Measurements from ENCODE around the gene SEC16A.

SEC16A gene

GRCh38 chr9:136504512-136505348 lies 21.9 kb upstream of the SEC16A start:
- DNase-seq (ENCODE audit: extremely low read depth in 1 of 2, low read depth in 1 of 2): no peak

GRCh38 chr9:136502940-136503550 lies 20.2 kb upstream of the SEC16A start:
- no peak for DNase-seq (ENCODE audit: extremely low read depth in 1 of 2, low read depth in 1 of 2)

- DNase-seq (ENCODE audit: extremely low read depth in 1 of 2, low read depth in 1 of 2): no peak
Measured at GRCh38 chr9:136502196-136502595, 19.4 kb upstream of the SEC16A start.

GRCh38 chr9:136501686-136502085 lies 18.8 kb upstream of the SEC16A start:
- DNase-seq (ENCODE audit: extremely low read depth in 1 of 2, low read depth in 1 of 2): no peak

- no peak for DNase-seq (ENCODE audit: extremely low read depth in 1 of 2, low read depth in 1 of 2)
Measured at GRCh38 chr9:136499935-136500910, 17.4 kb upstream of the SEC16A start.

- no peak for DNase-seq (ENCODE audit: extremely low read depth in 1 of 2, low read depth in 1 of 2)
Measured at GRCh38 chr9:136499071-136499934, 16.5 kb upstream of the SEC16A start.

GRCh38 chr9:136497916-136498695 lies 15.3 kb upstream of the SEC16A start:
- DNase-seq (ENCODE audit: extremely low read depth in 1 of 2, low read depth in 1 of 2): no peak

- DNase-seq (ENCODE audit: extremely low read depth in 1 of 2, low read depth in 1 of 2): no peak
Measured at GRCh38 chr9:136496801-136497620, 14.2 kb upstream of the SEC16A start.

- no peak for DNase-seq (ENCODE audit: extremely low read depth in 1 of 2, low read depth in 1 of 2)
Measured at GRCh38 chr9:136496181-136496580, 13.3 kb upstream of the SEC16A start.

- no peak for DNase-seq (ENCODE audit: extremely low read depth in 1 of 2, low read depth in 1 of 2)
Measured at GRCh38 chr9:136495238-136495800, 12.5 kb upstream of the SEC16A start.

GRCh38 chr9:136494531-136495215 lies 11.8 kb upstream of the SEC16A start:
- DNase-seq (ENCODE audit: extremely low read depth in 1 of 2, low read depth in 1 of 2): no peak

- DNase-seq (ENCODE audit: extremely low read depth in 1 of 2, low read depth in 1 of 2): no peak
Measured at GRCh38 chr9:136494012-136494411, 11.2 kb upstream of the SEC16A start.

- no peak for DNase-seq (ENCODE audit: extremely low read depth in 1 of 2, low read depth in 1 of 2)
Measured at GRCh38 chr9:136493567-136493971, 10.7 kb upstream of the SEC16A start.

GRCh38 chr9:136492978-136493522 lies 10.2 kb upstream of the SEC16A start:
- no peak for DNase-seq (ENCODE audit: extremely low read depth in 1 of 2, low read depth in 1 of 2)

- DNase-seq (ENCODE audit: extremely low read depth in 1 of 2, low read depth in 1 of 2): no peak
Measured at GRCh38 chr9:136489731-136490130, 6.9 kb upstream of the SEC16A start.

- peak; percentile 30 to 33 for DNase-seq (ENCODE audit: extremely low read depth in 1 of 2, low read depth in 1 of 2)
Measured at GRCh38 chr9:136488247-136489214, 5.7 kb upstream of the SEC16A start.

Data from stimulated activated CD8-positive, alpha-beta memory T cell treated with anti-CD3 and anti-CD28 coated beads, Interleukin-7, amount 100 ng/mL, for 48 hours (primary cell).